Measurements from ENCODE around the gene BHLHE41.
A peak's percentile ranks its signal among the peaks of the same experiment; 100 is the strongest.

Gene BHLHE41

DNA sequence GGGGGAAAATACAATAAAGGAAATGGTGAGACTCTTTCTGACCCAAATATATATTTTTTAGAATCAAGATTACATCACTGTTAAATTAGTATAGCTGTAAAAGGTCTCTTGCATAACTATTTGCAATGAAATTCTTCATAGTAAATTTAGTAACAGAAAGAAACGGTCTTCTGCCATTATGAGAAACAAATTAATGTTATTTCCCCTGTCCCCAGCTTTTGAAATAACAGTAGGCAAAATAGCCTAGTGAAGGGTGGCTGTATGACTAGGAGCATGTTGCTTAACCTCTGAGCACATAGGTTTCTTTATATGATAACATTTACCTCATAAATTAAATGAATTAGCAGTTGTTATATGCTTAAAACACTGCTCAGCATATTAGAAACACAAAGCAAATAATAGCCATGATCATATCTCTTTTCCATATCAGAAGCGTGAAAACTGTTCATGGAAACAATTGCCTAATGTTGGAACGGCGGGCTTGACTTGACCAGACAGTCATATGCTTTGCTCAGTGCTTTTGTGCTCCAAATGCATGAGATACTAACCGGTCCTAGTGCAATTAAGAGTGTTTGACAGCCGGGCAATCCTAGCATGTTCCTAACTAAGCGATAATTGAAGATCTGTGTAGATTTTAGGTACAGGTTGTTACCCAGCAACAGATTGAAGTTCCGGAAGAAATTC, 24.0 kb downstream of the BHLHE41 start:
- Mint-ChIP-seq H3K36me3 (ENCODE audit: low read depth) (no peaks in the 10 kb centered on the region), H3K9me3 (no peaks in the 10 kb centered on the region), H3K27me3 (ENCODE audit: low read depth, poor library complexity) (peaks cover 7% of the 10 kb centered on the region), H3K27ac (no peak overlapping the region), H3K4me1 (no peaks in the 10 kb centered on the region), H3K4me3 (no peak overlapping the region)
- TF ChIP-seq, protein P1, sequence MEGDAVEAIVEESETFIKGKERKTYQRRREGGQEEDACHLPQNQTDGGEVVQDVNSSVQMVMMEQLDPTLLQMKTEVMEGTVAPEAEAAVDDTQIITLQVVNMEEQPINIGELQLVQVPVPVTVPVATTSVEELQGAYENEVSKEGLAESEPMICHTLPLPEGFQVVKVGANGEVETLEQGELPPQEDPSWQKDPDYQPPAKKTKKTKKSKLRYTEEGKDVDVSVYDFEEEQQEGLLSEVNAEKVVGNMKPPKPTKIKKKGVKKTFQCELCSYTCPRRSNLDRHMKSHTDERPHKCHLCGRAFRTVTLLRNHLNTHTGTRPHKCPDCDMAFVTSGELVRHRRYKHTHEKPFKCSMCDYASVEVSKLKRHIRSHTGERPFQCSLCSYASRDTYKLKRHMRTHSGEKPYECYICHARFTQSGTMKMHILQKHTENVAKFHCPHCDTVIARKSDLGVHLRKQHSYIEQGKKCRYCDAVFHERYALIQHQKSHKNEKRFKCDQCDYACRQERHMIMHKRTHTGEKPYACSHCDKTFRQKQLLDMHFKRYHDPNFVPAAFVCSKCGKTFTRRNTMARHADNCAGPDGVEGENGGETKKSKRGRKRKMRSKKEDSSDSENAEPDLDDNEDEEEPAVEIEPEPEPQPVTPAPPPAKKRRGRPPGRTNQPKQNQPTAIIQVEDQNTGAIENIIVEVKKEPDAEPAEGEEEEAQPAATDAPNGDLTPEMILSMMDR (IDR thresholded peaks at IDR 0.05): no peak
- no peak for DNase-seq

DNA sequence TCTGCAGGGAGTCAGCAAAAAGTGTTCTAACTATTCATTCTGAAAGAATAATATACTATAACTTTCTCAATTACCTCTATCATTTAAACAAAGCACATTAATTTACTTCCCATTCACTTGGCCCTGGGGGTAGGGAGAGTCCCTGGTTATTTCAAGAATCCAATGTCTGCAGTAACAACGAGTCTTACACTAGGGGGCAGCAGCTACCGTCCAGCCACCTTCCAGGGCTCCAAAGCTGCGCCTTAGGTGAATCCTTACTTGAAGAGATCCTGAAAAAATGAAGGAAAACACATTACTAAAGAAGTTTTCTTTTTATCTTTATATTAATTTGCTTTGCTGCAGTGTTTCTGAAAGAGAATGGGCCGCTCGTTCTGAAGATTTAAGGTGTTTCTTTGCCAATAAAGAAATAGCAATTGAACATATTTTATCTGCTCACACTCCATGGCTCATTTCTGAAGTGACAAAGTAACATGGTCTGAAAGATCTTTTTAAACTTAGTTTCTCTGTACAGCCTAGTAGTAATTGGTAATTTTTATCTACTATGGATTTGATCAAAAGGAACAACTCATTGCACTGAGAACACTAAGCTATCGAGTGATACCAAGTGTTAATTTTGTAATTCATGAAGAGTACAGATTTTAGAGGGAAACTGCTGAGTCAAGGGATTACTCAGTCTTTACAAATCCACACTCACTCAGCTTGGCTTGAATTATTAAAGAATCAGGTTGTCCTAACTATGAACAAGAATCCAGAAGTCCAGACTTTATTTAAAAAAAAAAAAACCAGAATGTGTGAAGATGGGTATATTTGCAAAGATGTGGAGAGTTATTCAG, 27.6 kb downstream of the BHLHE41 start:
- DNase-seq: peak; percentile 73
- no peaks in the 10 kb centered on the region for H3K36me3 Mint-ChIP-seq (ENCODE audit: low read depth)

DNA sequence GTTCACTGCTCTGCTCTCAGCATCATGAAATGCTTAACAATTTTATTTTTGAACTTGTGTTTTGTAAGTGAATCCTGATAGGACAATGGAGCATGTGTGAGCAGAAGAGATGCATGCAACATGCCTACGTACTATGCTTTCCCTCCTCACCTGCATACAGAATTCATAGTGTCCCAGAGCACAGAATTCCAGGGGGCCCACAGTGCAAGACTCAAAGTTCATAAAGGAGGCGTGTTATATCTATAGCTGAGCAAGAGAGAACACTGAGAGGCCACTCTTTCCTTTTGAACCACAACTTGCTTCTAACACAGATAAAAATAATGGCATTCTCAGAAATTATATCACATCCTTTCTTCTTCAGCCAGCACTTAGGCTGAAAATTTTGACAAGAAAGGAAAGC, 28.8 kb downstream of the BHLHE41 start:
- no peak overlapping the region for H3K27ac Mint-ChIP-seq

More for the DNA sequence above, 27.6 kb downstream of the BHLHE41 start:
- no peak overlapping the region for H3K27ac Mint-ChIP-seq
- no peaks in the 10 kb centered on the region for H3K9me3 Mint-ChIP-seq
- TF ChIP-seq, protein P1 (IDR thresholded peaks at IDR 0.05): peak; percentile 98
- H3K27me3 Mint-ChIP-seq (ENCODE audit: low read depth, poor library complexity): peaks cover 7% of the 10 kb centered on the region
- no peak overlapping the region for H3K4me3 Mint-ChIP-seq
- H3K4me1 Mint-ChIP-seq: no peaks in the 10 kb centered on the region

DNA sequence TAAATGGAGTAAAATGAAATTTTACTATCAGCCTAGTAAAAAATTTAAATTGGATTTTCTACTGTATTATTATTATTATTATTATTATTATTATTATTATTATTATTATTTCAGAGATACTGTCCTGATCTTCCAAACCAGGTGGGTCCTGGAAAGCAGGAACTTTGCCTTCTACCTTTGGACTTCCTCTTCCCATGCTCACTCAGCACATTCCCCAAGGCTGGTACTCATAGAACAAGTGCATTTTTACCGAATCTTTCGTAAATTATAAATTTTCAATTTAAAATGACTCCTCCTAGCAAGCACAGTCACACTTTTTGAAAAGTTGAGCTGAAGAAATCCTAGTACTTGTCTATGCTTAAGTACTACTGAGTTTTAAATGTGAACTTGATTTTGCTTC, 29.7 kb downstream of the BHLHE41 start:
- H3K27ac Mint-ChIP-seq: no peak overlapping the region
- no peaks in the 10 kb centered on the region for H3K36me3 Mint-ChIP-seq (ENCODE audit: low read depth)
- peaks cover 11% of the 10 kb centered on the region for H3K27me3 Mint-ChIP-seq (ENCODE audit: low read depth, poor library complexity)
- TF ChIP-seq, protein P1 (IDR thresholded peaks at IDR 0.05): no peak
- no peaks in the 10 kb centered on the region for H3K4me1 Mint-ChIP-seq
- DNase-seq: no peak
- no peak overlapping the region for H3K4me3 Mint-ChIP-seq
- H3K9me3 Mint-ChIP-seq: no peaks in the 10 kb centered on the region

More for the DNA sequence above, 28.8 kb downstream of the BHLHE41 start:
- Mint-ChIP-seq H3K27me3 (ENCODE audit: low read depth, poor library complexity) (peaks cover 11% of the 10 kb centered on the region), H3K9me3 (no peaks in the 10 kb centered on the region), H3K4me1 (no peaks in the 10 kb centered on the region), H3K4me3 (no peak overlapping the region), H3K36me3 (ENCODE audit: low read depth) (no peaks in the 10 kb centered on the region)
- DNase-seq: no peak
- TF ChIP-seq, protein P1 (IDR thresholded peaks at IDR 0.05): no peak

DNA sequence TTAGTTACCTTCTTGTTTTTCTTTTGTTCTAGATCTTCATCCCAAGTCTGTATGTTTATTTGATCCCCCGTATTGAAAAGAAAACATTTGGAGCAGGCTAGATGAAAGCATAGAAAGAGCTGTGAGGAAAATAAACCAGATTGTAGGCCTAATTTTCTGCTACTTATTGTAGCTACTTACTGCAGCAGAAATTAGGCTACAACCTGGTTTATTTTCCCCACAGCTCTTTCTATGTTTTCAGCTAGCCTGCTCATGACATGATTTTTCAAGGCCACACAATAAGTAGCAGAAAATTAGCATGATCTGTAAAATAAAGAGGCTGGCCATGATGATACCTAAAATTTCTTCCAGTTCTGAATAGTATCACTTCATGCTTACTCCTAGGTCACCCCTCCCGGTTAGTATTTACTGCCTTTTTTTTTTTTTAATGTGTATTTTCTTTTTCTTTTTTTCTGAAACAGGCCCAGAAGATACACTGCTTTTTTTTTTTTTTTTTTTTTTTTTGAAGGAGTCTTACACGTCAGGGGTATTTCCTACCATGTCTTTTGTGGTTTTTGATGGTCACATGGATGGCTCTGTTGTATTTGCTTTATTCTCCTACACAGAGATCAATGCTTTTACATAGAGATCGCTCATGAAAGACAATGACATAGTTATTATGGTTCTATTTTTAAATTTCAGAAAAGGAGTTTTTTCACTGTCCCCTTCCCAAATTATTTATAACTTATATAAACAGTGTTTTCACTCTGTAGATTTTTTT, 32.3 kb downstream of the BHLHE41 start:
- no peaks in the 10 kb centered on the region for H3K36me3 Mint-ChIP-seq (ENCODE audit: low read depth)
- no peak overlapping the region for H3K4me3 Mint-ChIP-seq
- H3K27me3 Mint-ChIP-seq (ENCODE audit: low read depth, poor library complexity): peaks cover 11% of the 10 kb centered on the region
- H3K27ac Mint-ChIP-seq: no peak overlapping the region
- peaks cover 12% of the 10 kb centered on the region for H3K4me1 Mint-ChIP-seq
- no peak for DNase-seq
- H3K9me3 Mint-ChIP-seq: no peaks in the 10 kb centered on the region
- TF ChIP-seq, protein P1 (IDR thresholded peaks at IDR 0.05): no peak
